ENCODE measurements around the gene CDH4. TPM values are rescaled to one million over a fixed set of nuclear protein-coding genes. Genes with fewer than 3 reads are reported as not detected.
A peak's percentile ranks its signal among the peaks of the same experiment; 100 is the strongest.

The CDH4 gene
- total and polyA plus RNA-seq, 2 of the 13 experiments (the other 11 are each of a cell fraction or from before 2014, with no cell fraction given), result not detected

GRCh38 chr20:61252601-61253263, 671 bp downstream of the CDH4 start:
- no peak for ATAC-seq

DNA sequence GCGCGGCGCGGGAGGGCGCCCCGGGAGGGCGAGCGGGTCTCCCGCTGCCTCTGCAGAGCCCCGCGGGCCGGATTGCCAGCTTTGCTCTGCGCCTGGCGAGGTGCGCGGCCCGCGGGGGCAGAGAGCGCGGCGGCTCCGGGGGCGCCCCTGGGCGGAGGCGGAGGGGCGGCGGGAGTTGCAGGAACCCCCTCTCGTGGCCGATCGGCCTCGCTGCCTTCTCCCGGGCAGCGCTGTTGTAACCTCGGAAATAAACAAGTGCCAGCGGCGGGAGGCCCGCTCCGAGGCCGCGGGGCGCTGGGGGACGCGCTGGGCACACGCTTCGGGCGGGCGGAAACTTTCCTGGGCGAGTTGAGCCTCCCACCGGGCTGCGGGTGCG, 1.2 kb downstream of the CDH4 start:
- ChIA-PET POLR2A (no interaction called here), CTCF (ENCODE audit: low intra/inter-chr PET ratio, low total read pairs) (no interaction called here)
- Histone ChIP-seq H3K36me3 (replicated peaks in 1 of 2; ENCODE audit: control insufficient read depth in 1 of 2, insufficient read depth in 2 of 2, low read length in 2 of 2) (no peaks in the 10 kb centered on the region), H3K4me3 (replicated peaks in 1 of 3; ENCODE audit: insufficient read depth in 1 of 3, low read depth in 2 of 3, low read length in 3 of 3) (no peak overlapping the region), H4K20me1 (ENCODE audit: insufficient read depth, low read length) (no peaks in the 10 kb centered on the region; the same call in 1 of the 2 replicates), H3K4me1 (ENCODE audit: insufficient read depth, low read length) (no peaks in the 10 kb centered on the region), H3K9me3 (ENCODE audit: low read length) (no peaks in the 10 kb centered on the region), H3K27ac (ENCODE audit: extremely low read length, insufficient read depth, low read length) (no peak overlapping the region), H3K27me3 (ENCODE audit: control insufficient read depth in 1 of 2, insufficient read depth in 2 of 2, low read length in 2 of 2) (peaks cover 14 to 69% of the 10 kb centered on the region in 2 experiments), H3K79me2 (ENCODE audit: insufficient read depth, low read length) (no peaks in the 10 kb centered on the region), H3K9ac (ENCODE audit: insufficient read depth, low read depth, low read length) (no peak overlapping the region), H3K4me2 (ENCODE audit: low read depth, low read length) (no peak overlapping the region), H2AFZ (ENCODE audit: low read length) (no peak overlapping the region)
- no peak for FAIRE-seq
- WGBS (ENCODE audit: low lambda C conversion rate), result 34% methylated on average over 17 of the region's 51 CpGs
- in situ Hi-C loops (cut with HindIII; ENCODE audit: extremely low pct_ligation_motif_present, low pct_unique_long_range_greater_than_20kb), result no loop called here
- ATAC-seq, result peak; percentile 28
- intact Hi-C loops (cut with micrococcal nuclease; ENCODE audit: unreplicated experiment), result no loop called here
- DNase-seq (ENCODE audit: low spot score), result no peak
- no TSS peak for BruUV-seq (replicated peaks)
- no peak for TF ChIP-seq GABPB1 (CRISPR knock-in tag; IDR thresholded peaks at IDR 0.05)
- no peak for TF ChIP-seq ZNF496 (CRISPR knock-in tag; IDR thresholded peaks at IDR 0.05; ENCODE audit: insufficient replicate concordance)
- no peak for TF ChIP-seq CBFB (CRISPR knock-in tag; IDR thresholded peaks at IDR 0.05)
- TF ChIP-seq XBP1 (CRISPR knock-in tag; IDR thresholded peaks at IDR 0.05), result no peak
- TF ChIP-seq CCAR2 (optimal IDR thresholded peaks at IDR 0.05; ENCODE audit: low read depth, low read length), result no peak
- no peak for TF ChIP-seq ZNF792 (CRISPR knock-in tag; IDR thresholded peaks at IDR 0.05)
- TF ChIP-seq HES4 (CRISPR knock-in tag; IDR thresholded peaks at IDR 0.05; ENCODE audit: borderline replicate concordance), result no peak
- TF ChIP-seq ZNF18 (CRISPR knock-in tag; IDR thresholded peaks at IDR 0.05; ENCODE audit: insufficient replicate concordance), result no peak
- TF ChIP-seq, protein P1, sequence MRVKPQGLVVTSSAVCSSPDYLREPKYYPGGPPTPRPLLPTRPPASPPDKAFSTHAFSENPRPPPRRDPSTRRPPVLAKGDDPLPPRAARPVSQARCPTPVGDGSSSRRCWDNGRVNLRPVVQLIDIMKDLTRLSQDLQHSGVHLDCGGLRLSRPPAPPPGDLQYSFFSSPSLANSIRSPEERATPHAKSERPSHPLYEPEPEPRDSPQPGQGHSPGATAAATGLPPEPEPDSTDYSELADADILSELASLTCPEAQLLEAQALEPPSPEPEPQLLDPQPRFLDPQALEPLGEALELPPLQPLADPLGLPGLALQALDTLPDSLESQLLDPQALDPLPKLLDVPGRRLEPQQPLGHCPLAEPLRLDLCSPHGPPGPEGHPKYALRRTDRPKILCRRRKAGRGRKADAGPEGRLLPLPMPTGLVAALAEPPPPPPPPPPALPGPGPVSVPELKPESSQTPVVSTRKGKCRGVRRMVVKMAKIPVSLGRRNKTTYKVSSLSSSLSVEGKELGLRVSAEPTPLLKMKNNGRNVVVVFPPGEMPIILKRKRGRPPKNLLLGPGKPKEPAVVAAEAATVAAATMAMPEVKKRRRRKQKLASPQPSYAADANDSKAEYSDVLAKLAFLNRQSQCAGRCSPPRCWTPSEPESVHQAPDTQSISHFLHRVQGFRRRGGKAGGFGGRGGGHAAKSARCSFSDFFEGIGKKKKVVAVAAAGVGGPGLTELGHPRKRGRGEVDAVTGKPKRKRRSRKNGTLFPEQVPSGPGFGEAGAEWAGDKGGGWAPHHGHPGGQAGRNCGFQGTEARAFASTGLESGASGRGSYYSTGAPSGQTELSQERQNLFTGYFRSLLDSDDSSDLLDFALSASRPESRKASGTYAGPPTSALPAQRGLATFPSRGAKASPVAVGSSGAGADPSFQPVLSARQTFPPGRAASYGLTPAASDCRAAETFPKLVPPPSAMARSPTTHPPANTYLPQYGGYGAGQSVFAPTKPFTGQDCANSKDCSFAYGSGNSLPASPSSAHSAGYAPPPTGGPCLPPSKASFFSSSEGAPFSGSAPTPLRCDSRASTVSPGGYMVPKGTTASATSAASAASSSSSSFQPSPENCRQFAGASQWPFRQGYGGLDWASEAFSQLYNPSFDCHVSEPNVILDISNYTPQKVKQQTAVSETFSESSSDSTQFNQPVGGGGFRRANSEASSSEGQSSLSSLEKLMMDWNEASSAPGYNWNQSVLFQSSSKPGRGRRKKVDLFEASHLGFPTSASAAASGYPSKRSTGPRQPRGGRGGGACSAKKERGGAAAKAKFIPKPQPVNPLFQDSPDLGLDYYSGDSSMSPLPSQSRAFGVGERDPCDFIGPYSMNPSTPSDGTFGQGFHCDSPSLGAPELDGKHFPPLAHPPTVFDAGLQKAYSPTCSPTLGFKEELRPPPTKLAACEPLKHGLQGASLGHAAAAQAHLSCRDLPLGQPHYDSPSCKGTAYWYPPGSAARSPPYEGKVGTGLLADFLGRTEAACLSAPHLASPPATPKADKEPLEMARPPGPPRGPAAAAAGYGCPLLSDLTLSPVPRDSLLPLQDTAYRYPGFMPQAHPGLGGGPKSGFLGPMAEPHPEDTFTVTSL (CRISPR knock-in tag; IDR thresholded peaks at IDR 0.05; ENCODE audit: borderline replicate concordance), result no peak
- no peak for TF ChIP-seq STAG1 (CRISPR knock-in tag; IDR thresholded peaks at IDR 0.05)

More at GRCh38 chr20:61252601-61253263, 671 bp downstream of the CDH4 start:
- H3K27me3 ChIP-seq (ENCODE audit: control insufficient read depth in 1 of 2, insufficient read depth in 2 of 2, low read length in 2 of 2), result peaks cover 17 to 75% of the 10 kb centered on the region in 2 experiments
- ChIA-PET POLR2A (no interaction called here), CTCF (ENCODE audit: low intra/inter-chr PET ratio, low total read pairs) (no interaction called here)
- 65% methylated on average over 44 of the region's 87 CpGs for WGBS (ENCODE audit: low lambda C conversion rate)
- no peak for TF ChIP-seq ZNF616 (CRISPR knock-in tag; IDR thresholded peaks at IDR 0.05; ENCODE audit: low read depth)
- TF ChIP-seq SCMH1 (CRISPR knock-in tag; IDR thresholded peaks at IDR 0.05; ENCODE audit: borderline replicate concordance), result no peak
- no peak for TF ChIP-seq TEAD2 (CRISPR knock-in tag; IDR thresholded peaks at IDR 0.05)
- H3K79me2 ChIP-seq (ENCODE audit: insufficient read depth, low read length), result no peaks in the 10 kb centered on the region
- in situ Hi-C loops (cut with HindIII; ENCODE audit: extremely low pct_ligation_motif_present, low pct_unique_long_range_greater_than_20kb) (no loop called here), intact Hi-C loops (cut with micrococcal nuclease; ENCODE audit: unreplicated experiment) (no loop called here)
- H3K36me3 ChIP-seq (replicated peaks in 1 of 2; ENCODE audit: control insufficient read depth in 1 of 2, insufficient read depth in 2 of 2, low read length in 2 of 2), result no peaks in the 10 kb centered on the region
- H2AFZ ChIP-seq (ENCODE audit: low read length), result no peak overlapping the region
- H3K4me3 ChIP-seq (replicated peaks in 1 of 3; ENCODE audit: insufficient read depth in 1 of 3, low read depth in 2 of 3, low read length in 3 of 3), result no peak overlapping the region
- no peaks in the 10 kb centered on the region for H3K9me3 ChIP-seq (ENCODE audit: low read length)
- no peaks in the 10 kb centered on the region; the same call in 1 of the 2 replicates for H4K20me1 ChIP-seq (ENCODE audit: insufficient read depth, low read length)
- no peak overlapping the region for H3K9ac ChIP-seq (ENCODE audit: insufficient read depth, low read depth, low read length)
- no peak overlapping the region for H3K4me2 ChIP-seq (ENCODE audit: low read depth, low read length)
- DNase-seq (ENCODE audit: low spot score) (no peak), FAIRE-seq (no peak)
- H3K27ac ChIP-seq (ENCODE audit: extremely low read length, insufficient read depth, low read length), result no peak overlapping the region
- no TSS peak for BruUV-seq (replicated peaks)
- no peaks in the 10 kb centered on the region for H3K4me1 ChIP-seq (ENCODE audit: insufficient read depth, low read length)

Measured in HepG2 (cell line).